Naive thymus-derived CD8-positive, alpha-beta T cell (primary cell): ENCODE results near the gene ATXN7L1. TPM values are rescaled to one million over a fixed set of nuclear protein-coding genes. Genes with fewer than 3 reads are reported as not detected.
"Not testable (repeated sequence)": the region's sequence is repeated elsewhere in the genome, so short reads cannot be mapped to it uniquely, and the experiment has no call there.

Experiments
- ATAC-seq, 2 donors: fragments of 150-1000 bp; cut with Tn5 transposase in 1 of 2; sonication (Bioruptor Pico), chemical (Tn5 transposase) in 1 of 2; 1 replicate in 1 of 2; 2 replicates in 1 of 2; pipeline ENCODE4 v1.10.0; 2021; ENCODE audit warnings: mild to moderate bottlenecking in 2 of 2, moderate library complexity in 2 of 2
- POLR2A ChIA-PET: fragments of 350-600 bp; sonication (Branson Sonifier 250); formaldehyde crosslinking; loops from one replicate; lab custom pipeline; 2021; ENCODE audit warnings: antibody characterized with exemption; lab: Charles Lee
- DNase-seq, 10 donors: peaks; one replicate each; pipeline versions ENCODE4 v3.0.0 to v3.0.0-alpha.2; 2020 to 2022
- H3K27ac Mint-ChIP-seq, 10 donors: one replicate each; pipeline ENCODE4 v1.8.0; 2020 to 2022; ENCODE audit warnings: mild to moderate bottlenecking in 10 of 10, mixed read lengths in 10 of 10, moderate library complexity in 4 of 10, inconsistent platforms in 1 of 10
- H3K27me3 Mint-ChIP-seq, 5 donors: one replicate each; pipeline ENCODE4 v1.8.0; 2021 to 2022; ENCODE audit warnings: mixed read lengths in 5 of 5
- H3K36me3 Mint-ChIP-seq, 3 donors: one replicate each; pipeline ENCODE4 v1.8.0; 2020 to 2022; ENCODE audit warnings: mixed read lengths in 3 of 3, mild to moderate bottlenecking in 2 of 3, inconsistent platforms in 1 of 3
- H3K4me1 Mint-ChIP-seq, 4 donors: one replicate each; pipeline ENCODE4 v1.8.0; 2021 to 2022; ENCODE audit warnings: mixed read lengths in 4 of 4
- H3K4me3 Mint-ChIP-seq, 10 donors: one replicate each; pipeline ENCODE4 v1.8.0; 2020 to 2022; ENCODE audit warnings: mild to moderate bottlenecking in 10 of 10, mixed read lengths in 10 of 10, moderate library complexity in 6 of 10, inconsistent platforms in 1 of 10
- H3K9me3 Mint-ChIP-seq, 9 donors: one replicate each; pipeline ENCODE4 v1.8.0; 2020 to 2022; ENCODE audit warnings: mixed read lengths in 9 of 9, mild to moderate bottlenecking in 3 of 9, inconsistent platforms in 1 of 9, moderate library complexity in 1 of 9
- polyA plus RNA-seq, 3 donors: library from polyadenylated mRNA; unstranded; fragments of 300-500 nt; fragmentation: Illumina TruSeq; gene quantifications; one replicate each; pipeline ENCODE4 v1.2.3, GENCODE V29; 2021
- total RNA-seq, 8 experiments: library from RNA in 2 of 8; stranded (reverse) in 2 of 8; gene quantifications; one replicate each; pipeline ENCODE4 v1.2.3 and lab custom pipeline; 2021 to 2026

Gene ATXN7L1
- total and polyA plus RNA-seq, 5 experiments from 2014 or later = 6.7 to 35.1 (median 12.7) TPM

DNA sequence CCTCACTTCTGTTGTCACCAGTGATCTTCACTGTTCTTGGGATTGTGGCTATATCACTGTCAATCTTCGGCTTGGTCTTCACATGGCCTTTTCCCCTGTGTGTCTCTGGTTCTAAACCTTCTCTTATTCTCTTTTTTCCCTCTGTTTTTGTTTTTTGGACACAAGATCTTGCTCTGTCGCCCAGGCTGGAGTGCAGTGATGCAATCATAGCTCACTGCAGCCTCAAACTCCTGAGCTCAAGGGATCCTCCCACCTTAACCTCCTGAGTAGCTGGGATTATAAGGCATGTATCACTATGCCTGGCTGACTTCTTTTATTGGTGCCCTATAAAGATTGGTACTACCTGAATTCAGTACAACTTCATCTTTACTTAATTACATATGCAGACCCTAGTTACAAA is 151.7 kb downstream of the ATXN7L1 start:
- H3K36me3 Mint-ChIP-seq = peaks cover 0 to 3% (median 3%) of the 10 kb centered on the region in 3 donors
- H3K4me1 Mint-ChIP-seq = no peaks in the 10 kb centered on the region
- H3K27me3 Mint-ChIP-seq = no peaks in the 10 kb centered on the region
- POLR2A ChIA-PET = interaction anchor here (1.5 kb wide), 1 partner anchor 10 kb away, joined by 3 read pairs; no protein-coding TSS in a partner anchor
- no peak overlapping the region for H3K27ac Mint-ChIP-seq
- ATAC-seq = no peak
- H3K4me3 Mint-ChIP-seq = no peak overlapping the region
- no peak for DNase-seq
- H3K9me3 Mint-ChIP-seq = no peaks in the 10 kb centered on the region

DNA sequence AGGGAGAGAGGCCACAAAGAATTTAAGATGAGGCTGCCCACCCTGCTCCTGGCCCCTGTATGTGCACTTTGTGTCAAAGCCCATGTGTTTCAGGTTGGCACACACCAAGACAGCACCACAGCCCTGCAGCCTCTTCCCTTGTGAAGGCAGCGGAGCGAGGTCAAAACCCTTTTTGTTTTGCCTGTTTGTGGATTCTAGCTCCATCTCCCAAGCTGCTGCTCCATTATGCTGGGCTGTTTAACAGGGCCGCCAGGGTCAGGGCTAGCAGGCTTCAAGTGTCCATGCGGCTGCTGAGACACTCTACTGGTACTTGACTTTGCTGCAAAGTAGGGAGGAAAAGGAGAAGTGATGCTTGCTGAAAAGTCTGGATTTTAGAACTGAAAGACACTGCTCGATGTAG is 152.8 kb downstream of the ATXN7L1 start:
- Mint-ChIP-seq H3K27ac (no peak overlapping the region), H3K4me1 (peaks cover 0 to 3% (median under 1%) of the 10 kb centered on the region in 4 donors), H3K4me3 (no peak overlapping the region), H3K36me3 (peaks cover 0 to 3% (median 3%) of the 10 kb centered on the region in 3 donors), H3K9me3 (no peaks in the 10 kb centered on the region), H3K27me3 (no peaks in the 10 kb centered on the region)
- POLR2A ChIA-PET = no interaction called here
- no peak for ATAC-seq
- DNase-seq = no peak

DNA sequence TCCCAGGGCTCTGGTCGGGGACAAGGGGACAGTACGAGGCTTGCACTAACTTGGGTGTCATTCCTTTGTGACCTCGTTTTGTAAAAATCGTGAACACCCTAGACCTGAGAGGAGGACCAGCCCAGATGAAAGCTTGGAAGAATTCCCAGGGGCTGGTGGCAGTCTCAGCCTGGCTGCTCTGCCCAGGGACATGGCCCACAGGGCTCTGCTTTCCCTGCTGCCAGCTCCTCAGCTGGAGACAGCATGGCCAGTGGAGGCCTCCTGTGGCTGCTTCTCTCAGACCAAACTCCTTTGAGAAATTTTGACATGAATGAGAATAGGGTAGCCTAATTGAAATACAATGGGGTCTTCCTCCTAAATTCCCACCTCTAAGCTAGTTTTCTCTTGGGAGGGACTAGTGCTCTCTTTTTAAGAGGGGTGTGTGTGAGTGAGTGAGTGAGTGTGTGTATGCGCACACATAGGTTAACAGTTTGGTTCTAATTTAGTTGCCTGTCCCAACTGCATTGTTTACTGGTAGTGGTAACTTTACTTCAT is 154.8 kb downstream of the ATXN7L1 start:
- Mint-ChIP-seq H3K4me1 (peaks cover 0 to 5% (median 1%) of the 10 kb centered on the region in 4 donors), H3K27me3 (no peaks in the 10 kb centered on the region), H3K27ac (no peak overlapping the region), H3K9me3 (no peaks in the 10 kb centered on the region), H3K36me3 (peaks cover 0 to 3% (median 0%) of the 10 kb centered on the region in 3 donors), H3K4me3 (no peak overlapping the region)
- DNase-seq = no peak
- no peak for ATAC-seq
- POLR2A ChIA-PET = no interaction called here

DNA sequence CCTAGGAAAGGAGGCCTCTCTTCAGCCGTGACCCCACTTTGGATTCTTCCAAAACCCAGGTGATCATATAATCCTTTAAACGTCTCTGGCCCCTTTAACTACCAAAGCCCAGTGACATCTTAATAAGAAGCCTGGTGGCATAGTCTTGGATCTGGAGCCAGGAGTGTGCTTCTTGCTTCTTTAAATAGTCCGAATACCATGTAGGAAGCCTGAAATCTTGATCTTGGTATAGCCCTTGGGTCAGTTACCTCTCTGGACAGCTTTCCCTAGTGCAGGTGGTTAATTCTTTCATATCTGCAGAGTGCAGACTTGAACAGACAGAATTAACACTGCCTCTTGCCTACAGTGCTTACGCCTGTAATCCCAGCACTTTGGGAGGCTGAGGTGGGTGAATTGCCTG is 156.5 kb downstream of the ATXN7L1 start:
- POLR2A ChIA-PET = no interaction called here
- H3K36me3 Mint-ChIP-seq = peaks cover 0 to 4% (median 0%) of the 10 kb centered on the region in 3 donors
- H3K4me3 Mint-ChIP-seq = no peak overlapping the region
- peaks cover 0 to 5% (median 1%) of the 10 kb centered on the region in 4 donors for H3K4me1 Mint-ChIP-seq
- no peak for ATAC-seq
- DNase-seq = no peak
- H3K27ac Mint-ChIP-seq = peak overlapping the region in 1 of 10 donors; percentile 47
- no peaks in the 10 kb centered on the region for H3K9me3 Mint-ChIP-seq
- no peaks in the 10 kb centered on the region for H3K27me3 Mint-ChIP-seq

DNA sequence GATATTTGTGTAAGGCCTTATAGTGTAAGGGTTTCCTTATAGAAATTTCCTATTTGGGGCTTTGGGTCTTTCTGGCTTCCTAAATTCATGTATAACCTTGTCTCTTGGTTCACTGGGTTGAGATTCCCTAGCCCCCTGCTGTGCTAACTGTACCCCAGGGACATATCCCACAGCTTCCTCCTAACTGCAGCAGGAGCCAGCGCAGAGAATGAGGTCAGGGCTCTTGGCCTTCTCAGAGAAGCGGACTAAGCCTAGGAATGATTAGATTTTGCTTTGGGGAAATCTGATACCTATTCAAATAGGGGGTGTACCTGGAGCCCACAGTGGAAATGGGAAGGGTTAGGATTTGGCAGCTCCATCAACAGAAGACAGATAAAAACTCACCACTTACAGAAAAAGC is 157.0 kb downstream of the ATXN7L1 start:
- Mint-ChIP-seq H3K27me3 (no peaks in the 10 kb centered on the region), H3K36me3 (peaks cover 0 to 4% (median 0%) of the 10 kb centered on the region in 3 donors), H3K9me3 (no peaks in the 10 kb centered on the region), H3K27ac (peak overlapping the region in 2 of 10 donors; percentile 33 to 69), H3K4me1 (peaks cover 0 to 5% (median 1%) of the 10 kb centered on the region in 4 donors), H3K4me3 (no peak overlapping the region)
- ATAC-seq (no peak), DNase-seq (no peak)
- POLR2A ChIA-PET = no interaction called here

DNA sequence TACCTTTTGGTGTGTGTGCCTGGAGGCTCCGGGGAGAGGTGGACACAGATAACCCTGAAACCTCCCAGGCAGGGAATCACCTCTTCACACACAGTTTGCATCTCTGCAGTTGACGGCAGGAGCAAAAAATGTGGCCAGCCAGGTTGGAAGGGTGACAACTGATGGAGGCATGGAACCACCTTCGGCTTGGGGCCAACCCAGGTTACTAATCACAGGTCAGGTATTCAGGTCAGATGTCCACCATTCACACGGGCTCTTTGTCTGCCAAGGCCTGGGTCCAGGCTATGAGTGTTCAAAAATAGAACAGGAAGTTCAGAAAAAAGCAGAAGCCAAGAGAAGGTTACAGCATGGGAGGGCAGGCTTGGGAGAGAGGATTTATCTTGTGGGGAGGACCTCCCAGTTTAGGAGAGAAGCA is 157.9 kb downstream of the ATXN7L1 start:
- H3K27me3 Mint-ChIP-seq = no peaks in the 10 kb centered on the region

DNA sequence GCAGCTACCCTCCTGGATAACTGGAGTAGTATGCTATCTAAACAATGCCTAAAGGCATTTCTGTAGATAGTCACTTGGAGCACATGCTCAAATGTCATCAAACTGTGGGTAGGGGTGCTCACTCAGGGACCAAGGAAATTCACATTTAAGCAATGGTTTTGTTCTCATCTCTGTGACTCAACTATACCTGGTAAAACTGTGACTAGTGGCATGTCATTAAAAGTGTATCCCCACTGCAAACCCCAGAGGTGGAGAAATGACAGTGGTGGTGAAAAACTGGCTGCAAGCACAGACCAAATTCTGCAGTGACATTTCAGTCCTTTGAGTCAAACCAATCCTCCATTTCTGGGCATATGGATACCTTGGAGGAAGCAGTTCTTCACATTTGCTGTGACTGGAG is 160.9 kb downstream of the ATXN7L1 start:
- Mint-ChIP-seq H3K4me3 (no peak overlapping the region), H3K36me3 (peaks cover 7 to 27% (median 22%) of the 10 kb centered on the region in 3 donors), H3K4me1 (peaks cover 0 to 6% (median 4%) of the 10 kb centered on the region in 4 donors), H3K9me3 (peaks cover 5 to 36% (median 19%) of the 10 kb centered on the region in 9 donors), H3K27ac (peak overlapping the region in 1 of 10 donors; percentile 65), H3K27me3 (no peaks in the 10 kb centered on the region)
- DNase-seq = no peak
- POLR2A ChIA-PET = interaction anchor here (0.9 kb wide), 1 partner anchor 10 kb away, joined by 3 read pairs; no protein-coding TSS in a partner anchor
- no peak for ATAC-seq

More for the DNA sequence above, 157.9 kb downstream of the ATXN7L1 start:
- POLR2A ChIA-PET = no interaction called here
- Mint-ChIP-seq H3K36me3 (peaks cover 0 to 4% (median 0%) of the 10 kb centered on the region in 3 donors), H3K4me1 (peaks cover 0 to 5% (median 1%) of the 10 kb centered on the region in 4 donors), H3K9me3 (peaks cover 0 to 6% (median 0%) of the 10 kb centered on the region in 9 donors), H3K4me3 (no peak overlapping the region), H3K27ac (peak overlapping the region in 4 of 10 donors; percentile 10 to 71 (median 45))
- ATAC-seq (no peak), DNase-seq (no peak)

DNA sequence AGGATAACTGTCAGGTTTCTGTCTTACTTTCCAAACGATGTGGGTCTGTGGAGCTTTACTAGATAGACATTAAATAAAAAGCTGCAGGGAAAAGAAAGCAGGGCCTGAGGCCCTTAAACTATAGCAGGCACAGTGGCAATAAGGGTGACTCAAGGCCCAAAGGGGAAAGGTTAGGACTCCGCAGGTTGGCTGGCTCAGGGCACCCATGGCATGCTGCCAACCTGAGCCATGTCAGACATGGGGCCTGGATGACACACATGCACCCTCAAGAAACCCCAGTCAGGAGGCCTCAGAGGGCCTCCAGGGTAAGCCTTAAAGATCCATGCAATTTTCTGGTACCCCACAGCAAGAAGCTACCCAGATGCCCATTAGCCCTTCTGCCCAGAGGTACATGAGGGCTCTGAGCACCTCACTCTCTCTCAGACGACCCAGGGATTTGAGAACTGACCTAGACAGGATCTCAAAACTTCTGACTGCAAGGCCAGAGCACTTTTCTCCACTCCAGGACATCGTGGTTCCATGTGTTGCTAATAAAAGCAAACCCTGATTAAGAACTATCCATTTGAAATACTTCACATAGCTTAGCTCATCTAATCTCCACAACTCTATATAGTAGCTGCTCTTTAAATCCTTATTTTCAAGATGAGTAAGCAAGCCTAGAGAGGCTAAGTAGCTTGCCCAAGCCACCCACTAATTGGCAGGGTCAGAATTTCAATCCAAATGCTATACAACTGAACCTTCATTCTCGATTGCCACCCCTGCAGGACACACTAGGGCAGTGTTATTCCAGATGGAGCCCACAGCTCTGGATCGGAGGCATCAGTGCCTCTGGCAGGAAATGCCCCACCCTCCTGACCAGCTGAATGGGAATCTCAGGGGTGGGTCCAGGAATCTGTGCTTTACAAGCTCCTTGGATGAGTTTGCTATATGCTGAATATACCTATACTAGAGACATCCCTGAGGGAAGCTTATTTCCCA is 162.6 kb downstream of the ATXN7L1 start:
- H3K27me3 Mint-ChIP-seq = no peaks in the 10 kb centered on the region
- no peak overlapping the region for H3K4me3 Mint-ChIP-seq
- H3K4me1 Mint-ChIP-seq = peaks cover 0 to 9% (median 3%) of the 10 kb centered on the region in 4 donors
- H3K9me3 Mint-ChIP-seq = peaks cover 6 to 42% (median 28%) of the 10 kb centered on the region in 9 donors
- ATAC-seq (no peak), DNase-seq (no peak)
- H3K36me3 Mint-ChIP-seq = peaks cover 11 to 34% (median 27%) of the 10 kb centered on the region in 3 donors
- POLR2A ChIA-PET = no interaction called here
- no peak overlapping the region for H3K27ac Mint-ChIP-seq

DNA sequence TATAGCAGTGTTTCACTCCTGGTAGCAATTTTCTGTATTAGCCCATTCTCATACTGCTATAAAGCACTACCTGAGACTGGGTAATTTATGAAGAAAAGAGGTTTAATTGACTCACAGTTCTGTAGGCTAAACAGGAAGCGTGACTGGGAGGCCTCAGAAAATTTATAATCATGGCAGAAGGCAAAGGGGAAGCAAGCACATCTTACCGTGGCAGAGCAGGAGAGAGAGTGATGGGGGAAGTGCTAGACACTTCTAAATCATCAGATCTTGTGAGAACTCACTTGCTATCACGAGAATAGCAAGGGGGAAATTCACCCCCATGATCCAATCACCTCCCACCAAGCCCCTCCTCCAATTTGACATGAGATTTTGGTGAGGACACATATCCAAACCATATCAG is 163.5 kb downstream of the ATXN7L1 start:
- ATAC-seq = no peak
- POLR2A ChIA-PET = no interaction called here
- H3K27me3 Mint-ChIP-seq = no peaks in the 10 kb centered on the region
- H3K4me1 Mint-ChIP-seq = peaks cover 4 to 10% (median 7%) of the 10 kb centered on the region in 4 donors
- H3K4me3 Mint-ChIP-seq = no peak overlapping the region
- no peak for DNase-seq
- no peak overlapping the region for H3K27ac Mint-ChIP-seq
- H3K9me3 Mint-ChIP-seq = peaks cover 6 to 42% (median 28%) of the 10 kb centered on the region in 9 donors
- H3K36me3 Mint-ChIP-seq = peaks cover 11 to 34% (median 27%) of the 10 kb centered on the region in 3 donors

DNA sequence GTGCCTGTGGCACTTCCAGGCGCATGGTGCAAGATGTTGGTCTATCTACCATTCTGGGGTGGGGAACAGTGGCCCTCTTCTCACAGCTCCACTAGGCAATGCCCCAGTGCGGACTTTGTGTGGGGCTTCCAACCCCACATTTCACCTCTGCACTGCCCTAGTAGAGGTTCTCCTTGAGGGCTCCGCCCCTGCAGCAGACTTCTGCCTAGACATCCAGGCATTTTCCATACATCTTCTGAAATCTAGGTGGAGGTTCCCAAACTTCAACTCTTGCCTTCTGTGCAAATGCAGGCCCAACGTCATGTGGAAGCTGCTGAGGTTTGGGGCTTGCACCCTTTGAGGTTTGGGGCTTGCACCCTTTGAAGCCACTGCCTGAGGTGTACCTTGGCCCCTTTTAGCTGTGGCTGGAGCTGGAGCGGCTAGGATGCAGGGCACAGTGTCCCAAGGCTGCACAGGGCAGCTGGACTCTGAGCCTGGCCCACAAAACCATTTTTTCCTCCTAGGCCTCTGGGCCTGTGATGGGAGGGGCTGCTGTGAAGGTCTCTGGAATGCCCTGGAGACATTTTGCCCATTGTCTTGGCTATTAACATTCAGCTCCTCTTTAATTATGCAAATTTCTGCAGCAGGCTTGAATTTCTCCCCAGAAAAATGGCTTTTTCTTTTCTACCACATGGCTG is 164.5 kb downstream of the ATXN7L1 start:
- POLR2A ChIA-PET = no interaction called here
- H3K27me3 Mint-ChIP-seq = no peaks in the 10 kb centered on the region
- ATAC-seq = no peak
- no peak overlapping the region for H3K4me3 Mint-ChIP-seq
- H3K27ac Mint-ChIP-seq = no peak overlapping the region
- H3K9me3 Mint-ChIP-seq = peaks cover 6 to 42% (median 28%) of the 10 kb centered on the region in 9 donors
- peaks cover 11 to 34% (median 27%) of the 10 kb centered on the region in 3 donors for H3K36me3 Mint-ChIP-seq
- no peak for DNase-seq
- H3K4me1 Mint-ChIP-seq = peaks cover 14 to 18% (median 16%) of the 10 kb centered on the region in 4 donors

DNA sequence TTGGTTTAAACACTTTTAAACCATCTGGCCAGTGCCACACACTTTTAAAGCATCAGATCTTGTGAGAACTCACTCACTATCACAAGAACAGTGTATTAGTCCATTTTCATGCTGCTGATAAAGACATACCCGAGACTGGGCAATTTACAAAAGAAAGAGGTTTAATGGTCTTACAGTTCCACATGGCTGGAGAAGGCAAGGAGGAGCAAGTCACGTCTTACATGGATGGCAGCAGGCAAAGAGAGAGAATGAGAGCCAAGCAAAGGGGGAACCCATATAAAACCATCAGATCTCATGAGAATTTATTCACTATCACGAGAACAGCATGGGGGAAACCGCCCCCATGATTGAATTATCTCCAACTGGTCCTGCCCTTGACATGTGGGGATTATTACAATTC is 165.7 kb downstream of the ATXN7L1 start:
- ATAC-seq, H3K27me3 Mint-ChIP-seq, POLR2A ChIA-PET, H3K27ac Mint-ChIP-seq, H3K4me3 Mint-ChIP-seq, DNase-seq: not testable (repeated sequence)
- Mint-ChIP-seq H3K9me3 (peaks cover 6 to 42% (median 28%) of the 10 kb centered on the region in 9 donors), H3K4me1 (peaks cover 14 to 19% (median 16%) of the 10 kb centered on the region in 4 donors), H3K36me3 (peaks cover 11 to 31% (median 27%) of the 10 kb centered on the region in 3 donors)

DNA sequence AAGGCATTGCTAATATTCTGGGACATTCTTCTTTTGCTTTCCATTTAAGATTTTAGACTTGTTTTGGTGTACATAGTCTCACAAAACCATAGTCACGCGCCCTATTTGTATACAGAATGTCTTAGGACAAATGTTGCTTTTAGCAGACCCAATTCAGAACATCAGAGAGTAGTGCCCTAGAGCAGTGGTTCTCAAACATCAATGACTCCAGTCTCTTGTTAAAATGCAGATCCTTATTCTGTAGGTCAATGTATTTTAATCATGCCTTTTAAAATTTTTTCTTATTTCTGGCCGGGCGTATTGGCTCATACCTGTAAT is 167.7 kb downstream of the ATXN7L1 start:
- Mint-ChIP-seq H3K27ac (no peak overlapping the region), H3K4me1 (peaks cover 14 to 19% (median 16%) of the 10 kb centered on the region in 4 donors), H3K27me3 (no peaks in the 10 kb centered on the region), H3K4me3 (no peak overlapping the region), H3K36me3 (peaks cover 11 to 30% (median 27%) of the 10 kb centered on the region in 3 donors), H3K9me3 (peaks cover 6 to 38% (median 28%) of the 10 kb centered on the region in 9 donors)
- POLR2A ChIA-PET = no interaction called here
- no peak for ATAC-seq
- DNase-seq = no peak
